Ascending aorta (tissue), 2 donors: ENCODE measurements around the gene SLC9A9. TPM values are rescaled to one million over a fixed set of nuclear protein-coding genes. Genes with fewer than 3 reads are reported as not detected.
"Not testable (repeated sequence)": the region's sequence is repeated elsewhere in the genome, so short reads cannot be mapped to it uniquely, and the experiment has no call there.

Experiments
- DNase-seq, 2 donors: peaks; one replicate each; pipeline ENCODE4 v3.0.0-alpha.2; 2019; ENCODE audit warnings: low spot score in 2 of 2
- H3K27ac ChIP-seq, 2 donors: fragments of 200-600 bp; sonication (generic); one replicate each; pipeline ENCODE4 v1.5.1; 2016 to 2017; ENCODE audit warnings: mild to moderate bottlenecking in 1 of 2
- H3K27me3 ChIP-seq: fragments of 200-600 bp; sonication (generic); one replicate; pipeline ENCODE4 v1.5.1; 2017
- H3K36me3 ChIP-seq, 2 donors: fragments of 200-600 bp; sonication (generic); one replicate each; pipeline ENCODE4 v1.5.1; 2016
- H3K4me1 ChIP-seq, 2 donors: fragments of 200-600 bp; sonication (generic); one replicate each; pipeline ENCODE4 v1.5.1; 2016 to 2017; ENCODE audit warnings: mild to moderate bottlenecking in 1 of 2
- H3K4me3 ChIP-seq, 2 donors: fragments of 200-600 bp; sonication (generic); one replicate each; pipeline ENCODE4 v1.5.1; 2016 to 2017; ENCODE audit warnings: mild to moderate bottlenecking in 1 of 2
- H3K9me3 ChIP-seq, 2 donors: fragments of 200-600 bp; sonication (generic); one replicate each; pipeline ENCODE4 v1.5.1; 2016
- CTCF ChIP-seq, 3 experiments: fragments of 200-600 bp in 2 of 3; fragments of 450-650 bp in 1 of 3; sonication (generic) in 2 of 3; IDR thresholded peaks; one replicate each; pipeline ENCODE4 v1.5.1; 2016 to 2019; ENCODE audit warnings: antibody characterized with exemption in 3 of 3, mild to moderate bottlenecking in 1 of 3, moderate library complexity in 1 of 3
- intact Hi-C: fragments of 100-400 bp; cut with DNase I; formaldehyde crosslinking; loops from one replicate; pipeline ENCODE4 v1.15.1; 2023
- total RNA-seq: library from RNA; depleted of rRNA; stranded (reverse); fragments of >200 nt; gene quantifications from one replicate; pipeline ENCODE4 v1.1.0, GENCODE V29; 2016

SLC9A9 gene
- total RNA-seq, 1 donor from 2014 or later, result 63.4 TPM

DNA sequence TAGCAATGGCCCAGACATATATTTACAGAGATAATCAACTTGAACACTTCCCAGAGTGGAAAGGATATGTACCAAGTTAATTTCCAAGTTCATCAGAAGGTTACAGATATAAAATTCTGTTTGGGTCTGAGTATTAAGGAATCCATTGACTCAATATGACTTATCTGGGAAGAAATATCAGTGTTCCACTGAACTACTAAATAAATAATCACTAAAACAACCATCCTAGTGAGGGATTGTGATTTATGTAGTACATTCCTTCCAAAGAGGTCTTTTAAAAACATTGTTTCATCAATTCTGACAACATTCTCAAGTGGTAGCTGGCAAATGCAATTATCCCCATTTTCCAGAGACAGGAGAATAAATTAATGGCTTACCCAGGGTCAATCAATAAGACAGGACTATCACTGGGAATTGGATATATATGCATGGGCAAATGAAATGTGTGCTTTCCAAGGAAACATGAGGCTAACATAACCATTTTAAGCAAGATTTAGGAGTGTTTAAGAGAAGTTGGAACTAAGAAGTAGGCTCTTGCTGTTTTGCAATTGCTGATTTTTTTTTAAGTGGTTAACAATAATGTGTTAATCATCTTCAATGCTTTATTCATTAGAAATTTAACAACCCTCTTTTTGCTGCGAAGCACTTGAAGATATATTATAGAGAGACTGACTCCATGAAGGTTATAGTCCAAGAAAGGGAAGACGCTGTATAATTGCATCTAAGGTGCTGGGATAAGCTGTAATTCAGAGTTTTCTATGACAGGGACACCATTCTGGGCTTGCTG lies 37.9 kb downstream of the SLC9A9 start:
- H3K4me3 ChIP-seq, result no peak overlapping the region
- no peak for DNase-seq
- no peaks in the 10 kb centered on the region for H3K9me3 ChIP-seq
- no peaks in the 10 kb centered on the region for H3K27me3 ChIP-seq
- intact Hi-C loops, result no loop called here
- no peak for TF ChIP-seq CTCF (IDR thresholded peaks at IDR 0.05)
- H3K27ac ChIP-seq, result no peak overlapping the region
- no peaks in the 10 kb centered on the region for H3K36me3 ChIP-seq
- no peaks in the 10 kb centered on the region for H3K4me1 ChIP-seq

DNA sequence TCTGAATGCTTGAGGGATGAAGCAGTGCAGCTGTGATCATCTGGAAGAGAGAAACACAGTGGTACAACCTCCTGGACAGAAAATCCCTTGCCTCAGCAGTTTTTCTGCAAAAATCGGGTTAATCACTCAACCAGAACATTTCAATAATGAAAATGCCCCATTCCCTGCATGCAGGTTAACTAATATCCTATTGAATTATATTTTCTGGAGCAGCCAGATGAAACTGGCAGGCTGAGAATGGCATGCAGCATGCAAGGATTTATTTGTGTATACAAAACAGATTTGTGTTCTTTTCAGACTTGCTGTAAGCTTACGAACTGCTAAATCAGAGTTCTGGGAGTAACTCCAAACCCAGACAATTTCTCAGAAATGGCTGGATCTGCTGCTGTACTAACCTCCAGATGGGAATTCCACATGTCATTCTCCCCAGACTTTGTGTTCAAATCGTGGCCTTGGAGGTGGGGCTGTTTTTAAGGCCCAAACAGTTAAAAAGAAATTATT lies 39.1 kb downstream of the SLC9A9 start:
- TF ChIP-seq CTCF (IDR thresholded peaks at IDR 0.05), result no peak
- Histone ChIP-seq H3K9me3 (no peaks in the 10 kb centered on the region), H3K27me3 (no peaks in the 10 kb centered on the region), H3K4me3 (no peak overlapping the region), H3K36me3 (no peaks in the 10 kb centered on the region), H3K4me1 (no peaks in the 10 kb centered on the region), H3K27ac (no peak overlapping the region)
- intact Hi-C loops, result no loop called here
- no peak for DNase-seq

DNA sequence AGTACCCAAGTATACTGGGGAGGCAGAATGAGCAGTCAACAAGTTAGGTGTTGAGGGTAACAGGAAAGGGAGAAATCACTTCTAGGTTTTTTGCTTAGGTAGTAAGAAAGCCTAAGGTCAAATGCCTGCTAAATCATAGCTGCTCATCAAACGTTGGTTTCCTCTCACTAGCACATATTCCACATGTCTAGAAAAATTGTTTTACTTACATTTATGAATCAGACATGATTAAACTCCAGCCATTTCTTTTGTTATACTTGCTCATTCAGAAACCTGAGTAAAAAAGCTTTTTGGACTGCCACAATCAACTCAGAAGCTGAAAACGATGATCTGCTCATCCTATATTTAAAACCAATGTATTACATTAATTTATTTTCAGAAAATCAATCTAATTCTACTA lies 40.2 kb downstream of the SLC9A9 start:
- no peaks in the 10 kb centered on the region for H3K4me1 ChIP-seq
- TF ChIP-seq CTCF (IDR thresholded peaks at IDR 0.05), result no peak
- H3K9me3 ChIP-seq, result no peaks in the 10 kb centered on the region
- H3K4me3 ChIP-seq, result no peak overlapping the region
- no peak for DNase-seq
- no peak overlapping the region for H3K27ac ChIP-seq
- no peaks in the 10 kb centered on the region for H3K36me3 ChIP-seq
- no peaks in the 10 kb centered on the region for H3K27me3 ChIP-seq
- intact Hi-C loops, result no loop called here

- Histone ChIP-seq H3K36me3 (no peaks in the 10 kb centered on the region), H3K27ac (no peak overlapping the region), H3K4me1 (no peaks in the 10 kb centered on the region), H3K27me3 (no peaks in the 10 kb centered on the region), H3K4me3 (no peak overlapping the region), H3K9me3 (no peaks in the 10 kb centered on the region)
- intact Hi-C loops, result no loop called here
- TF ChIP-seq CTCF (IDR thresholded peaks at IDR 0.05), result no peak
- no peak for DNase-seq
These were observed 42.2 kb downstream of the SLC9A9 start for GRCh38 chr3:143806038-143806437.

DNA sequence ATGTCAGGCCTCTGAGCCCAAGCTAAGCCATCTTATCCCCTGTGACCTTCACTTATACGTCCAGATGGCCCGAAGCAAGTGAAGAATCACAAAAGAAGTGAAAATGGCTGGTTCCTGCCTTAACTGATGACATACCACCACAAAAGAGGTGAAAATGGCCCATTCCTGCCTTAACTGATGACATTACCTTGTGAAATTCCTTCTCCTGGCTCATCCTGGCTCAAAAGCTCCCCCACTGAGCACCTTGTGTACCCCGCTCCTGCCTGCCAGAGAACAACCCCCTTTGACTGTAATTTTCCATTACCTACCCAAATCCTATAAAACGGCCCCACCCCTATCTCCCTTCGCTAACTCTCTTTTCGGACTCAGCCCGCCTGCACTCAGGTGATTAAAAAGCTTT lies 42.8 kb downstream of the SLC9A9 start:
- H3K4me3 ChIP-seq, H3K4me1 ChIP-seq, intact Hi-C loops, H3K27me3 ChIP-seq, H3K36me3 ChIP-seq, DNase-seq, H3K9me3 ChIP-seq, H3K27ac ChIP-seq: not testable (repeated sequence)

DNA sequence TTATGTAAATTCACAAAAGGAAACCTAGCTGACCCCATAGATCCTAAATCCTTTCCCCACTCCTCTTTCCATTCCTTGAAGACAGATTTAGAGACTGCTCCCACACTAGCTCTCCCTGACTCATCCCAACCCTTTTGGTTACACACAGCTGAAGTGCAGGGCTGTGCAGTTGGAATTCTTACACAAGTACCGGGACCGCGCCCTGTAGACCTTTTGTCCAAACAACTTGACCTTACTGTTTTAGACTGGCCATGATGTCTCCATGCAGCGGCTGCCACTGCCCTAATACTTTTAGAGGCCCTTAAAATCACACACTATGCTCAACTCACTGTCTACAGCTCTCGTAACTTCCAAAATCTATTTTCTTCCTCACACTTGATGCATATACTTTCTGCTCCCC lies 47.2 kb downstream of the SLC9A9 start:
- H3K36me3 ChIP-seq, H3K4me1 ChIP-seq, H3K27ac ChIP-seq, H3K9me3 ChIP-seq, intact Hi-C loops, H3K27me3 ChIP-seq, DNase-seq, H3K4me3 ChIP-seq: not testable (repeated sequence)

DNA sequence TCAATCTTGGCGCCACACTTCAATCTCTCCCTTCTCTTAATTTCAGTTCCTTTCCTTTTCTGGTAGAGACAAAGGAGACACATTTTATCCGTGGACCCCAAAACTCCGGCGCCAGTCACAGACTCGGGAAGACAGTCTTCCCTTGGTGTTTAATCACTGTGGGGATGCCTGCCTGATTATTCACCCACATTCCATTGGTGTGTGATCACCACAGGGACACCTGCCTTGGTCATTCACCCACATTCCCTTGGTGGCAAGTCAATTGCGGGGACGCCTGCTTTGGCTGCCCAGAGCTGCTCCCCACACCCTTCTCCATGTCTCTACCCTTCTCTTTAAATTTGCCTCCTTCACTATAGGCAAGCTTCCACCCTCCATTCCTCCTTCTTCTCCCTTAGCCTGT lies 50.1 kb downstream of the SLC9A9 start:
- H3K4me3 ChIP-seq, H3K27ac ChIP-seq, intact Hi-C loops, H3K27me3 ChIP-seq, H3K36me3 ChIP-seq, DNase-seq, H3K9me3 ChIP-seq, H3K4me1 ChIP-seq: not testable (repeated sequence)
